HepG2 (cell line): Measurements from ENCODE around the gene TRIM25. TPM values are rescaled to one million over a fixed set of nuclear protein-coding genes. Genes with fewer than 3 reads are reported as not detected.

Source experiments
- FOXP1 ChIP-seq, 2 experiments: fragments of 450-650 bp in 1 of 2; IDR thresholded peaks; 2 replicates each; pipeline ENCODE4 v1.6.1; 2017 to 2018; ENCODE audit warnings: antibody characterized with exemption in 1 of 2
- HNRNPLL ChIP-seq: fragments of 200-400 bp; formaldehyde crosslinking; IDR thresholded peaks from 2 replicates; pipeline ENCODE4 v1.6.1; 2017; ENCODE audit warnings: mild to moderate bottlenecking, low read depth, low read length; ENCODE audit not compliant: poor library complexity, severe bottlenecking
- LCORL ChIP-seq, 2 experiments: fragments of 450-650 bp in 1 of 2; sonication (generic) in 1 of 2; formaldehyde crosslinking in 1 of 2; IDR thresholded peaks; 2 replicates each; pipeline versions ENCODE4 v1.5.0 to v1.6.1; 2017 to 2020; ENCODE audit warnings: antibody characterized with exemption in 1 of 2, missing genetic modification reagents in 1 of 2
- MEIS1 ChIP-seq: sonication (generic); formaldehyde crosslinking; IDR thresholded peaks from 2 replicates; pipeline ENCODE4 v1.9.0; 2021; ENCODE audit warnings: mild to moderate bottlenecking, missing genetic modification reagents, moderate library complexity, borderline replicate concordance
- MTA3 ChIP-seq: sonication (generic); formaldehyde crosslinking; IDR thresholded peaks from 2 replicates; pipeline ENCODE4 v1.4.0; 2020; ENCODE audit warnings: missing genetic modification reagents
- NFRKB ChIP-seq: fragments of 450-650 bp; IDR thresholded peaks from 2 replicates; pipeline ENCODE4 v1.6.1; 2017
- PITX1 ChIP-seq: sonication (generic); formaldehyde crosslinking; IDR thresholded peaks from 2 replicates; pipeline ENCODE4 v1.5.1; 2020; ENCODE audit warnings: mild to moderate bottlenecking, missing genetic modification reagents
- SP4 ChIP-seq: sonication (generic); formaldehyde crosslinking; IDR thresholded peaks from 2 replicates; pipeline ENCODE4 v1.8.1; 2023; ENCODE audit warnings: mild to moderate bottlenecking, missing genetic modification reagents
- SRY ChIP-seq: sonication (generic); formaldehyde crosslinking; IDR thresholded peaks from 2 replicates; pipeline ENCODE4 v1.8.0; 2022; ENCODE audit warnings: mild to moderate bottlenecking, missing genetic modification reagents
- ZNF207 ChIP-seq: fragments of 450-650 bp; IDR thresholded peaks from 2 replicates; pipeline ENCODE4 v1.6.1; 2016; ENCODE audit warnings: antibody characterized with exemption, borderline replicate concordance
- ZNF232 ChIP-seq: sonication (generic); formaldehyde crosslinking; IDR thresholded peaks from 2 replicates; pipeline ENCODE4 v1.4.0; 2020; ENCODE audit warnings: missing genetic modification reagents, borderline replicate concordance
- ZNF547 ChIP-seq: sonication (generic); formaldehyde crosslinking; IDR thresholded peaks from 2 replicates; pipeline ENCODE4 v1.5.1; 2020; ENCODE audit warnings: mild to moderate bottlenecking, missing genetic modification reagents
- ZNF713 ChIP-seq: sonication (generic); formaldehyde crosslinking; IDR thresholded peaks from 2 replicates; pipeline ENCODE4 v1.4.0; 2020; ENCODE audit warnings: mild to moderate bottlenecking, missing genetic modification reagents
- ZSCAN30 ChIP-seq: sonication (generic); formaldehyde crosslinking; IDR thresholded peaks from 2 replicates; pipeline ENCODE4 v1.5.0; 2020; ENCODE audit warnings: mild to moderate bottlenecking, missing genetic modification reagents
- polyA plus RNA-seq, 8 experiments: library from polyadenylated mRNA; depleted of rRNA in 3 of 8; stranded (reverse) in 7 of 8; unstranded in 1 of 8; fragments of >200 nt; fragmentation: Illumina TruSeq in 4 of 8; extraction: Trizol in 4 of 8; gene quantifications; 2 replicates each; pipeline versions ENCODE4 v1.2.1 to v1.2.3, GENCODE V29; 2011 to 2016; ENCODE audit warnings: low read depth in 4 of 8, missing spikeins in 1 of 8, mixed read lengths in 1 of 8; ENCODE audit not compliant: insufficient read depth in 1 of 8
- total RNA-seq, 5 experiments: library from RNA; depleted of rRNA; stranded (reverse); fragments of >200 nt; fragmentation: Illumina TruSeq; extraction: Trizol; gene quantifications; 2 replicates each; pipeline ENCODE4 v1.2.3, GENCODE V29; 2016; ENCODE audit warnings: low read depth in 1 of 5
- TF ChIP-seq, protein P1 (sequence below): sonication (generic); formaldehyde crosslinking; conservative IDR thresholded peaks from 2 replicates; pipeline ENCODE4 v1.8.0; 2022; ENCODE audit warnings: mild to moderate bottlenecking, moderate library complexity, missing genetic modification reagents
- TF ChIP-seq, protein P2 (sequence below), 2 experiments: sonication (generic) in 1 of 2; formaldehyde crosslinking in 1 of 2; IDR thresholded peaks; 2 replicates each; pipeline versions ENCODE4 v1.4.0 to v1.6.1; 2016 to 2020; ENCODE audit warnings: borderline replicate concordance in 1 of 2, low read depth in 1 of 2, mild to moderate bottlenecking in 1 of 2, missing genetic modification reagents in 1 of 2
- TF ChIP-seq, protein P3 (sequence below): sonication (generic); formaldehyde crosslinking; IDR thresholded peaks from 2 replicates; pipeline ENCODE4 v1.4.0; 2020; ENCODE audit warnings: missing genetic modification reagents
- TF ChIP-seq, protein P4 (sequence below): sonication (generic); formaldehyde crosslinking; IDR thresholded peaks from 2 replicates; pipeline ENCODE4 v1.8.1; 2023; ENCODE audit warnings: missing genetic modification reagents, inconsistent platforms, borderline replicate concordance

Gene TRIM25
- total and polyA plus RNA-seq, 2 of the 13 experiments (the other 11 are each of a cell fraction or from before 2014, with no cell fraction given), result 30.8 to 42.2 TPM

DNA sequence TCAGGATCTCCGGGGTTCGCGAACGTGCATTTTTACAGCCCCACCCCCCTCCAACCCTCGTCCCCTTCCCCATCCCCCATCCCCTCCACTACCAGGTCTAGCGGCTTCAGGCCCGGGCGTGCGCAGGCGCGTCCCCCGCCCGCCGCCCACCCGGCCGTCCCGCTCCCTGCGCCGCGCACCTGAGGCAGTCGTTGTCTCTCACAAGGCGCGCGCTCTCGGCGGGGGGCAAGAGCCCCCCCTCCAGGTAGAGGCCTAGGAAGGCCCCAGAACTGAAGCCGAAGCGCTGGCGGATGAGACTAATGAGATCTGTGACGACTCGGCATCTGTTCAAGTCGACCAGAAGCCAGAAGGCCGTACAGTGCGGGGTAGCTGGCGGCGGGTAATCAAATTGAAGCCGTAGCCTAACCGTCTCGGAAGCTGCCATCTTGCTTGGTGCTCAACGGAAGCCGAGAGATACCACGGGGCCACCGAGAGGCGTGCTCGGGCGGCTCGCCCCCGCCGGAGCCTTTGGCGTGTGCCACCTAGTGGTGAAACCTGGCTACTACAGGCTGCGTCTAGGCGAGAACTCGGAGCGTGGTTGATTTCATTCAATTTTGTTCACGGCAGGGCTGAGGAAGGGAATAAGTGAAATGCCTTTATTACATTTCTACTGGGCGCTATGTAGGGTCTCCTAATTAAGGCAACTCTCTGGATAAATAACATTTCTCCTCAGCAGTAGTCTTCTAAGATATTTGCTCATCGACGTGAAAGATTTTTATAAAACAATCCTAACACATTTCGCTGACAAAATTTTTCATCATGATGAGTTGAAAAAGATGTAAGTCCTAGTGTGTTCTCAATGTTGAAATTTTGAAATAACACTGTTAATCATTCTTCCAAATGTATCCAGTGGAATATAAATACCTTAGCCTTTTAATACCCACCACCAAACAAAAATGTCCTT is 47.0 kb upstream of the TRIM25 start, which contains the start of gene COIL (continued):
- TF ChIP-seq HNRNPLL (peak; percentile 77), FOXP1 (IDR thresholded peaks at IDR 0.05) (no peak), FOXP1 (CRISPR knock-in tag; IDR thresholded peaks at IDR 0.05) (no peak), NFRKB (peak; percentile 73; the same call in 1 of the 2 replicates), PITX1 (peak; percentile 81; the same call in 1 of the 2 replicates), MEIS1 (CRISPR knock-in tag) (no peak; the same call in 1 of the 2 replicates), SRY (CRISPR knock-in tag) (peak; percentile 40; the same call in 1 of the 2 replicates), ZNF713 (CRISPR knock-in tag) (no peak), ZNF547 (CRISPR knock-in tag) (peak; percentile 84), MTA3 (CRISPR knock-in tag) (no peak), SP4 (CRISPR knock-in tag) (peak; percentile 69), ZNF232 (CRISPR knock-in tag) (no peak), ZSCAN30 (CRISPR knock-in tag) (peak; percentile 93; the same call in 1 of the 2 replicates), ZNF207 (no peak), LCORL (IDR thresholded peaks at IDR 0.05) (no peak), LCORL (CRISPR knock-in tag; IDR thresholded peaks at IDR 0.05) (peak; percentile 45; the same call in 1 of the 2 replicates)
- TF ChIP-seq, protein P1, sequence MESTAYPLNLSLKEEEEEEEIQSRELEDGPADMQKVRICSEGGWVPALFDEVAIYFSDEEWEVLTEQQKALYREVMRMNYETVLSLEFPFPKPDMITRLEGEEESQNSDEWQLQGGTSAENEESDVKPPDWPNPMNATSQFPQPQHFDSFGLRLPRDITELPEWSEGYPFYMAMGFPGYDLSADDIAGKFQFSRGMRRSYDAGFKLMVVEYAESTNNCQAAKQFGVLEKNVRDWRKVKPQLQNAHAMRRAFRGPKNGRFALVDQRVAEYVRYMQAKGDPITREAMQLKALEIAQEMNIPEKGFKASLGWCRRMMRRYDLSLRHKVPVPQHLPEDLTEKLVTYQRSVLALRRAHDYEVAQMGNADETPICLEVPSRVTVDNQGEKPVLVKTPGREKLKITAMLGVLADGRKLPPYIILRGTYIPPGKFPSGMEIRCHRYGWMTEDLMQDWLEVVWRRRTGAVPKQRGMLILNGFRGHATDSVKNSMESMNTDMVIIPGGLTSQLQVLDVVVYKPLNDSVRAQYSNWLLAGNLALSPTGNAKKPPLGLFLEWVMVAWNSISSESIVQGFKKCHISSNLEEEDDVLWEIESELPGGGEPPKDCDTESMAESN (CRISPR knock-in tag), result peak; percentile 87
- TF ChIP-seq, protein P2, sequence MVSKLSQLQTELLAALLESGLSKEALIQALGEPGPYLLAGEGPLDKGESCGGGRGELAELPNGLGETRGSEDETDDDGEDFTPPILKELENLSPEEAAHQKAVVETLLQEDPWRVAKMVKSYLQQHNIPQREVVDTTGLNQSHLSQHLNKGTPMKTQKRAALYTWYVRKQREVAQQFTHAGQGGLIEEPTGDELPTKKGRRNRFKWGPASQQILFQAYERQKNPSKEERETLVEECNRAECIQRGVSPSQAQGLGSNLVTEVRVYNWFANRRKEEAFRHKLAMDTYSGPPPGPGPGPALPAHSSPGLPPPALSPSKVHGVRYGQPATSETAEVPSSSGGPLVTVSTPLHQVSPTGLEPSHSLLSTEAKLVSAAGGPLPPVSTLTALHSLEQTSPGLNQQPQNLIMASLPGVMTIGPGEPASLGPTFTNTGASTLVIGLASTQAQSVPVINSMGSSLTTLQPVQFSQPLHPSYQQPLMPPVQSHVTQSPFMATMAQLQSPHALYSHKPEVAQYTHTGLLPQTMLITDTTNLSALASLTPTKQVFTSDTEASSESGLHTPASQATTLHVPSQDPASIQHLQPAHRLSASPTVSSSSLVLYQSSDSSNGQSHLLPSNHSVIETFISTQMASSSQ (IDR thresholded peaks at IDR 0.05; ENCODE audit: low read depth), result peak; percentile 27; the same call in 1 of the 2 replicates
- TF ChIP-seq, protein P2 (CRISPR knock-in tag; IDR thresholded peaks at IDR 0.05; ENCODE audit: borderline replicate concordance), result peak; percentile 75; the same call in 1 of the 2 replicates
- TF ChIP-seq, protein P3, sequence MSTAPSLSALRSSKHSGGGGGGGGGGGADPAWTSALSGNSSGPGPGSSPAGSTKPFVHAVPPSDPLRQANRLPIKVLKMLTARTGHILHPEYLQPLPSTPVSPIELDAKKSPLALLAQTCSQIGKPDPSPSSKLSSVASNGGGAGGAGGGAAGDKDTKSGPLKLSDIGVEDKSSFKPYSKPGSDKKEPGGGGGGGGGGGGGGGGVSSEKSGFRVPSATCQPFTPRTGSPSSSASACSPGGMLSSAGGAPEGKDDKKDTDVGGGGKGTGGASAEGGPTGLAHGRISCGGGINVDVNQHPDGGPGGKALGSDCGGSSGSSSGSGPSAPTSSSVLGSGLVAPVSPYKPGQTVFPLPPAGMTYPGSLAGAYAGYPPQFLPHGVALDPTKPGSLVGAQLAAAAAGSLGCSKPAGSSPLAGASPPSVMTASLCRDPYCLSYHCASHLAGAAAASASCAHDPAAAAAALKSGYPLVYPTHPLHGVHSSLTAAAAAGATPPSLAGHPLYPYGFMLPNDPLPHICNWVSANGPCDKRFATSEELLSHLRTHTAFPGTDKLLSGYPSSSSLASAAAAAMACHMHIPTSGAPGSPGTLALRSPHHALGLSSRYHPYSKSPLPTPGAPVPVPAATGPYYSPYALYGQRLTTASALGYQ (CRISPR knock-in tag), result peak; percentile 73
- TF ChIP-seq, protein P4, sequence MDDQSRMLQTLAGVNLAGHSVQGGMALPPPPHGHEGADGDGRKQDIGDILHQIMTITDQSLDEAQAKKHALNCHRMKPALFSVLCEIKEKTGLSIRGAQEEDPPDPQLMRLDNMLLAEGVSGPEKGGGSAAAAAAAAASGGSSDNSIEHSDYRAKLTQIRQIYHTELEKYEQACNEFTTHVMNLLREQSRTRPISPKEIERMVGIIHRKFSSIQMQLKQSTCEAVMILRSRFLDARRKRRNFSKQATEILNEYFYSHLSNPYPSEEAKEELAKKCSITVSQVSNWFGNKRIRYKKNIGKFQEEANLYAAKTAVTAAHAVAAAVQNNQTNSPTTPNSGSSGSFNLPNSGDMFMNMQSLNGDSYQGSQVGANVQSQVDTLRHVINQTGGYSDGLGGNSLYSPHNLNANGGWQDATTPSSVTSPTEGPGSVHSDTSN (CRISPR knock-in tag), result 0 out of 2 replicates have a peak, but pooled peaks have one; percentile 39
